WTC11 (cell line): ENCODE measurements around the gene COA1.

Source experiments
- CTCF ChIP-seq: fragments of 200-600 bp; IDR thresholded peaks from 2 replicates; pipeline ENCODE4 v1.8.0; 2022; ENCODE audit warnings: antibody characterized with exemption
- ETV6 ChIP-seq: sonication (generic); formaldehyde crosslinking; IDR thresholded peaks from 2 replicates; pipeline ENCODE4 v1.8.1; 2022; ENCODE audit warnings: mild to moderate bottlenecking, missing genetic modification reagents
- NR3C1 ChIP-seq: sonication (generic); formaldehyde crosslinking; conservative IDR thresholded peaks from 2 replicates; pipeline ENCODE4 v1.8.1; 2023; ENCODE audit warnings: low read depth, mild to moderate bottlenecking, missing genetic modification reagents

GRCh38 chr7:43643846-43644245 lies 85.5 kb downstream of the COA1 start:
- TF ChIP-seq ETV6 (CRISPR knock-in tag) (no peak), NR3C1 (CRISPR knock-in tag) (no peak), CTCF (no peak)
